22Rv1 (cell line): ENCODE data around the gene FAM181A.

Source experiments
- H3K27ac ChIP-seq: fragments of 450-650 bp; 2 replicates; pipeline ENCODE4 v1.5.1; 2017
- CTCF ChIP-seq: fragments of 450-650 bp; IDR thresholded peaks from 2 replicates; pipeline ENCODE4 v1.5.1; 2017; ENCODE audit warnings: mild to moderate bottlenecking
- ZFX ChIP-seq: fragments of 450-650 bp; IDR thresholded peaks from 2 replicates; pipeline ENCODE4 v1.6.1; 2017; ENCODE audit warnings: antibody characterized with exemption, borderline replicate concordance

Gene FAM181A

GRCh38 chr14:93929657-93930056 lies 2.5 kb downstream of the FAM181A start:
- no peak for TF ChIP-seq CTCF
- H3K27ac ChIP-seq = no peak overlapping the region

- TF ChIP-seq CTCF (no peak), ZFX (no peak)
- no peak overlapping the region for H3K27ac ChIP-seq
Observed at GRCh38 chr14:93930296-93930988, 3.3 kb downstream of the FAM181A start.

GRCh38 chr14:93930989-93931307 lies 3.8 kb downstream of the FAM181A start:
- TF ChIP-seq CTCF = no peak
- TF ChIP-seq ZFX = no peak
- H3K27ac ChIP-seq = no peak overlapping the region

GRCh38 chr14:93932642-93933041 lies 5.5 kb downstream of the FAM181A start:
- no peak overlapping the region for H3K27ac ChIP-seq
- TF ChIP-seq ZFX = no peak
- no peak for TF ChIP-seq CTCF

GRCh38 chr14:93935213-93935612 lies 8.1 kb downstream of the FAM181A start:
- TF ChIP-seq CTCF (no peak), ZFX (no peak)
- H3K27ac ChIP-seq = no peak overlapping the region

- TF ChIP-seq ZFX (no peak), CTCF (peak; percentile 77)
- no peak overlapping the region for H3K27ac ChIP-seq
Observed at GRCh38 chr14:93936245-93936644, 9.1 kb downstream of the FAM181A start.

GRCh38 chr14:93936926-93937325 lies 9.8 kb downstream of the FAM181A start:
- H3K27ac ChIP-seq = no peak overlapping the region
- TF ChIP-seq CTCF = no peak
